ENCODE results near the gene MAP3K21.
A peak's percentile ranks its signal among the peaks of the same experiment; 100 is the strongest.

Gene MAP3K21

GRCh38 chr1:233326811-233327650 is 493 bp upstream of the MAP3K21 start:
- peak; percentile 80 for DNase-seq

GRCh38 chr1:233328142-233328921 is 808 bp downstream of the MAP3K21 start:
- DNase-seq: peak; percentile 30

DNA sequence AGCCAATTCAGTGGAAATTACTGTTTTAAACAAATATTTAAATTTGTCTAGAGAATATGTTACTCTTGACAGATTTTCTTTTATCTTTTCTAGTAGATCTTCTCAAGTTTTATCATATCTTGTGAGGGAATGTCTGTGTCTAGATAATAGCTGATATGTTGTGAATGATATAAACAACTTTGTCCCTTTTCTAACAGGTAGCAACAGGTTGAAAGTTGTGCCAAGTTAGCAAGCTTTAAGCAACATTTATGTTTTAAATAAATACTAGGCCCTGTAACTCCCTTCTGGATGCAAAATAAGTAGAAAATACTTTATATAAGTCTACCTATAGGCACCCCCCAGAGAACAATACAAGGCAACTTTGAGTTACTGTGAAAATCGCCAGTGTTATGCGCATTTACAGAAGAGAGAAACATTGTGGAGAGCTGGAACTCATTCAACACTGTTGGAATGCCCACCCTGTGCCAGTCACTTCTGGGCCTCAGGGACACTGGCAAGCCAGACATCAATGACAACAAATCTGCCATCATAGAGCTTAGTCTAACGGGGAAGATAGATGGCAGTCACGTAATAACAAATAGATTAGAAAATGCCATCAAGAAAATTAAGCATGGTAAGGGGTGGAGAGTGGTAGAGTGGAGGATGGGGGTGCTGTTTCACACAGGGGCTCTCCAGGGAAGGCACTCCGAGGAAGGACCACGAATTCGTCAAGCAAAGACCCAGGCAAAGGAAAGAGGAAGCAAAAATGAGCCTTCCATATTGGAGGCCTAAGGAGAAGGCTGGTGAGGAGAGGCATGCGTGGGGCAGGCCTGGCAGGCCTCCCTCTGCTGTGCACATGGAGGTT is 4.4 kb downstream of the MAP3K21 start:
- DNase-seq: no peak

GRCh38 chr1:233333086-233333485 is 5.6 kb downstream of the MAP3K21 start:
- no peak for DNase-seq

GRCh38 chr1:233334092-233334491 is 6.6 kb downstream of the MAP3K21 start:
- no peak for DNase-seq

DNA sequence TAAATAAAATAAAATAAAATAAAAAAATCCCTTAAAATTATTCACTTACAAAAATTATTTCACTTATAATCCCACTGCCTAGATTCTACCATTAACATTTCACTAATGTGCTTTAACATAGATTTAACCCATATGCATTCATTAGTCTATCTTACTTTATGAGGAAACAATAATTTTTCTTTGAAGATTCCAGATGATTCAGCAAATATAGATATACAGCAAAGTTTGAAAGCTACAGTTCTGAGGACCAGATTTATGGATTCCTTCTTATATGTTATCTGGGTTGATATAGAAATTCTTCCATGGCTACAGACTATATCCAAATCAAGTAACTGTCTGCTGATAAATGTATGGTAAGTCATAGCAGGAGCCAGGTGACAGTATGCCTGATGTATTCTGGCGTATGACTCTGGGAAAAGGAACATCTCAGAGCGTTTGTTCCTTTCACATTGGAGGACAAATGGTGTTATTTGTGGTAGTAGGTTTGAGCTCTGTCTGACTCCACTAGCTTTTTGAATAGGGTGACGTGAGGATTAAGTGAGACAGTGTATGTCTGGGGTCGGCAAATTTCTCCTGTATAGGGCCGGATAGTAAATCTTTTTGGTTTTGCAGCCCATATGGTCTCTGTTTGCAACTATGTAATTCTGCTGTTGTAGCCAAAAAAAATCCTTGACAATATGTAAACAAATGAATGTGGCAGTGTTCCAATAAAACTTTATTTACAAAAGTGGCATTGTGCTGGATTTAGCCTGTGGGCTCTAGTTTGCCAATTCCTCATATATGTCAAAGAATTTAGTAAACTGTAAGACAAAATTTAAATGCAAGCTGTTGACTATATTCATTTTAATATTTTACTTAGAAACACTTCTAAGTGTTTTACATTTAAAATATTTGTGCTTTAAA is 9.3 kb downstream of the MAP3K21 start:
- DNase-seq: no peak

DNA sequence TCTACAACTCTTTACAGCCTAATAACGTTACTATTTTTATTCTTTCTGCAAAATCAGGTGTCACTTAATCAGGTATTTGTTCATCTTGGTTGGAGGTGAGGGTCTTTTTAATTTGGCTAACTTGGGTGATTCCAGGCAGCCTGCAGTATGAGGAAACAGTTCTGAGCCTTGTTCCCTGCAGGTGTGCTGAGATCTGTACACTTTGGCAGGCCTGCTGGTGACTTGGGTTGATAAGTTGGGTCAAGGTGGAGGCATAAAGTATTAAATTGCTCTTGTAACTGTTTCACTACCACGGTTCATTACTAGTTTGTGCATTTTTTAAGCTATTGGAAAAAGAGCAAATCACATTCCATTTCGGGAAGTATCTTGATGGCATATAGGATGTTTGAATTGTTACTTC is 10.0 kb downstream of the MAP3K21 start:
- no peak for DNase-seq

- no peak for DNase-seq
These were observed 10.6 kb downstream of the MAP3K21 start for GRCh38 chr1:233338102-233338501.

DNA sequence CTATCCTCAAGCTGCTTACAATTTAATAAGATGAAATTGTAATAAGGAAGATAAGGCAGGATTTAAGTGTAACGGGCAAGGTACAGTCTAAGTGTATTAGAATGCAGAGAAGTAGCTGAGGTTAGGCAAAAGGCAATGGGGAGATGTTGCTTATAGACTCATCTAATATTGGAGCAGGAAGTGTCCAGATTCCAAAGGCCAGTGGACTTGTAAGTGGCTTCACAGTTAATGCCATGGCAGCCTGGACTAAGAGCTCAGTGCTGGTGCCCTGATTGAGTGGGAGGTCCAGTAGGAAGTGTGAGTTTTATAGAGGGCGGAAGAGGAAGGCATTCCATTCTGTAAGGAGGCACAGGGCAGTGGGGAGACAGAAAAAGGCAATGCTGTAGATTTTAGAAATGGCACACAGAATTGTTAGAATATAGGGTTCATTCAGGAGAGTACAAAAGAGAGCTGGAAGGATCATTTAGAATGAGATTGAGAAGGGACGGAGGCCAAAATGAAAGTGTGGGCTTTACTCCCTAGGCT is 12.6 kb downstream of the MAP3K21 start:
- no peak for DNase-seq

- DNase-seq: no peak
These were observed 13.5 kb downstream of the MAP3K21 start for GRCh38 chr1:233340966-233341516.

DNA sequence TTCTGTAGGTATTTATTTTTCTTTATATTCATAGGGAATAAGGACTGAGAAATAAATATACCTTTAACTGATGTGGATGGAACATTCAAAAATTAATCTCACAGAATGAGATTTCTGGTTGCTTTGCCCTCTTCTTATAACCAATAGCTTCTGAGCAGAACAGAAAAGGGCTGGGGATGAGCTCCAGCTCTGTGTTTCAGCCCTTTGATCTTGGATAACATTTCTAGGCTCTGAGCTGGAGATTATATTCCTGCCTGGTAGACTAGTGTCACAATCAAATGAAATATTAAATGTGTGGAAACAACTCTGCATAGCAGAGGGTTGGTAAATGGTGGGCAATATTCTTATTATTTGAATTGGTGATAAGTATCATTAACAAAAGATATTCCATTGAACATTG is 14.6 kb downstream of the MAP3K21 start:
- DNase-seq: no peak

- no peak for DNase-seq
These were observed 15.7 kb downstream of the MAP3K21 start for GRCh38 chr1:233343262-233343661.

- no peak for DNase-seq
These were observed 19.8 kb downstream of the MAP3K21 start for GRCh38 chr1:233347338-233347737.

DNA sequence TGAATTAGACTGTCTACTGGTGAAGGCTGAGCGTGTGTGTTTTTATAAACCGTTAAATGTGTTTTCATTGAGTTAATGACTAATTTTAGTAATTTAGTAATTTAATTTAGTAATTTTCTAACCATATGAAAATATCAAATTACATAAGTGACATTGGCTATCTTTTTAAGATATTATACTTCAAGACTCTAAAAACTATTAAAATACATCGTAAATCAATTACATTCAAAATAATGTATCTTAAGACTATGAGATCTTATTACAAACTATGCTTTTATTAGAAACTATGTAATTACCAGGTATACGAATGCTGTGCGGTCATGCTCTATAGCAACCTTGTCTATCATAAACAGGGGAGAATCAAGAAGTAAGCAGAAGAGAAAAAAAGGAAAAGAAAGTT is 21.6 kb downstream of the MAP3K21 start:
- DNase-seq: no peak

- DNase-seq: no peak
These were observed 27.5 kb downstream of the MAP3K21 start for GRCh38 chr1:233354983-233355382.

GRCh38 chr1:233355841-233356704 is 28.5 kb downstream of the MAP3K21 start:
- DNase-seq: no peak

GRCh38 chr1:233356705-233356987 is 29.1 kb downstream of the MAP3K21 start:
- DNase-seq: no peak

GRCh38 chr1:233357595-233358397 is 30.3 kb downstream of the MAP3K21 start:
- DNase-seq: no peak

DNA sequence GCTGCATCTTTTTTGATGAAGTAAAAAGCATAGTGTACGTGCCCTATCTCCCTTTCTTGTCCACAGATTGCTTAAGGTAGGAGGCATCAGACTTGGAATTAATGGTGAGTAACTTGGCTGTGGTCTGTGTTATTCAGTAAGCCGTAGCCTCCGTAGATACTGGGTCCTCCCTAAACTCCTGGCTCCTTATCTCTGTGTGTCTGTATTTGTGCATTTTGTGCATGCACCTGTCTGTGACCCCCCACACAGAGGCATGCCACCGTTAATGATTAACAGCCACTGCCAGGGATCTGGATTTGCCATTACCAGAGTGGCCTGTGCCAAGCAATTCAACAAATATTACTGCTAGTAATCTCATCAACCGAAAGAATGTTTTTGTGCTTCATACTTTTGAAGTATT is 31.9 kb downstream of the MAP3K21 start:
- no peak for DNase-seq

DNA sequence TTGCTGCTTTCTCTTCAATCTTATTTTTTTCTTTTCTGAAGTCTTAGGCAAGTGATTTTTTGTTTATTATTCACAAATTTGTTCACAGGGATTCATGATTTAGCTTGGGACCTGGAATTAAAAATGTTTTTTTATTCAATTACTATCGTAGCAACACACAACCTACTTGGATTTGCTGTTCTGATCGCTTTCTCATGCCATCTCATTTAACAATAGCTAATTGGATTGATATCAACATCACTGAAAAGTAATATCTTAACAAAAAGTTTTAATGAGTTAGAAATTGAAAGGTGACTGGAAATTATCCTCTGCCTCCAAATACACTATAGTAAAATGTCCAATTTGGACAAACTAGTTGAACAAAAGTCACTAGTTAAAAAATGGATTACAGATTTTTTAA is 32.4 kb downstream of the MAP3K21 start:
- no peak for DNase-seq

Measured in central memory CD4-positive, alpha-beta T cell (primary cell).